ENCODE measurements around the gene TMA16. TPM values are rescaled to one million over a fixed set of nuclear protein-coding genes. Genes with fewer than 3 reads are reported as not detected.
"Not testable (repeated sequence)": the region's sequence is repeated elsewhere in the genome, so short reads cannot be mapped to it uniquely, and the experiment has no call there.

The TMA16 gene
- total and polyA plus RNA-seq, 2 donors (not counting 1 experiment from before 2014, with no cell fraction given) = 21.0 to 21.5 TPM

- H3K27me3 ChIP-seq (ENCODE audit: control insufficient read depth, insufficient read depth, low read length) = no peaks in the 10 kb centered on the region
- TF ChIP-seq EZH2 (IDR thresholded peaks at IDR 0.05; ENCODE audit: low read length, missing control alignments) (no peak), CTCF (conservative IDR thresholded peaks at IDR 0.05 in 1 of 2, IDR thresholded peaks at IDR 0.05 in 1 of 2; ENCODE audit: low read depth in 1 of 2, low read length in 2 of 2) (peak in 1 of 2 donors; percentile 8)
- H3K27ac ChIP-seq (ENCODE audit: insufficient read depth, low read length) = no peak overlapping the region
- H3K79me2 ChIP-seq (ENCODE audit: control insufficient read depth, insufficient read depth, low read length) = no peaks in the 10 kb centered on the region
- H3K4me3 ChIP-seq (replicated peaks in 1 of 4; ENCODE audit: control extremely low read depth in 1 of 4, insufficient read depth in 1 of 4, low read depth in 3 of 4, low read length in 4 of 4) = no peak overlapping the region
- no peak overlapping the region for H2AFZ ChIP-seq (ENCODE audit: low read length)
- H4K20me1 ChIP-seq (ENCODE audit: control insufficient read depth, extremely low read depth, insufficient read depth, low read length) = no peaks in the 10 kb centered on the region
- peaks cover 2% of the 10 kb centered on the region for H3K4me1 ChIP-seq (ENCODE audit: control insufficient read depth, extremely low read depth, insufficient read depth, low read length)
- no peak overlapping the region for H3K4me2 ChIP-seq (ENCODE audit: extremely low read depth, insufficient read depth, low read length)
- H3K9ac ChIP-seq (ENCODE audit: insufficient read depth, low read length) = no peak overlapping the region
- no peaks in the 10 kb centered on the region for H3K9me3 ChIP-seq (ENCODE audit: control insufficient read depth, insufficient read depth, low read depth, low read length)
- DNase-seq (ENCODE audit: low read depth in 2 of 2) = no peak
- no peaks in the 10 kb centered on the region for H3K36me3 ChIP-seq (ENCODE audit: control insufficient read depth, insufficient read depth, low read length)
These were observed 41.2 kb downstream of the TMA16 start for GRCh38 chr4:163535657-163536056.

DNA sequence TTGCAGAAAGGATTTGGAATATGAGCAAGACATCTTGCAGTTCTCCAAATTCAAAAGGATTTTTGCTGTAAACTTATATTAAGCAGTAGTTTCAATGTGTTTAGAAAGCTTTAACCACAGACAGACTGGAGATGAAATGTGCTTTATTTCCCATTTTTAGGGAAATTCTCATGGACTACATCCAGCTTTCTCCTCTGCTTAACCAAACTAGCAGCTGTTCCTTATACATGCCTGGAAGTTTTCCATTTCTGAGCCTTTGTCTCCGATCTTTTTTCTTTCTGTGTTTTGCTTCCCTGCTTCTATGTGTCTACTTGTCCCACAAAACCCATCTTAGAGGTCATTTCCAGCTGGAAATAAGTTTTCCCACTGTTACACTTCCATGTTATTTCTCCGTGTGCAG lies 41.6 kb downstream of the TMA16 start:
- H3K4me3 ChIP-seq (replicated peaks in 1 of 4; ENCODE audit: control extremely low read depth in 1 of 4, insufficient read depth in 1 of 4, low read depth in 3 of 4, low read length in 4 of 4) = peak overlapping the region in 1 of 4 experiments; percentile 11
- H3K27ac ChIP-seq (ENCODE audit: insufficient read depth, low read length) = no peak overlapping the region
- no peak for TF ChIP-seq CTCF (conservative IDR thresholded peaks at IDR 0.05 in 1 of 2, IDR thresholded peaks at IDR 0.05 in 1 of 2; ENCODE audit: low read depth in 1 of 2, low read length in 2 of 2)
- no peak for TF ChIP-seq EZH2 (IDR thresholded peaks at IDR 0.05; ENCODE audit: low read length, missing control alignments)
- peaks cover 3% of the 10 kb centered on the region for H3K4me1 ChIP-seq (ENCODE audit: control insufficient read depth, extremely low read depth, insufficient read depth, low read length)
- no peak overlapping the region for H3K9ac ChIP-seq (ENCODE audit: insufficient read depth, low read length)
- DNase-seq (ENCODE audit: low read depth in 2 of 2) = peak in 1 of 2 donors; percentile 75
- no peaks in the 10 kb centered on the region for H4K20me1 ChIP-seq (ENCODE audit: control insufficient read depth, extremely low read depth, insufficient read depth, low read length)
- H3K4me2 ChIP-seq (ENCODE audit: extremely low read depth, insufficient read depth, low read length) = no peak overlapping the region
- no peaks in the 10 kb centered on the region for H3K79me2 ChIP-seq (ENCODE audit: control insufficient read depth, insufficient read depth, low read length)
- H2AFZ ChIP-seq (ENCODE audit: low read length) = no peak overlapping the region
- no peaks in the 10 kb centered on the region for H3K9me3 ChIP-seq (ENCODE audit: control insufficient read depth, insufficient read depth, low read depth, low read length)
- no peaks in the 10 kb centered on the region for H3K36me3 ChIP-seq (ENCODE audit: control insufficient read depth, insufficient read depth, low read length)
- no peaks in the 10 kb centered on the region for H3K27me3 ChIP-seq (ENCODE audit: control insufficient read depth, insufficient read depth, low read length)

DNA sequence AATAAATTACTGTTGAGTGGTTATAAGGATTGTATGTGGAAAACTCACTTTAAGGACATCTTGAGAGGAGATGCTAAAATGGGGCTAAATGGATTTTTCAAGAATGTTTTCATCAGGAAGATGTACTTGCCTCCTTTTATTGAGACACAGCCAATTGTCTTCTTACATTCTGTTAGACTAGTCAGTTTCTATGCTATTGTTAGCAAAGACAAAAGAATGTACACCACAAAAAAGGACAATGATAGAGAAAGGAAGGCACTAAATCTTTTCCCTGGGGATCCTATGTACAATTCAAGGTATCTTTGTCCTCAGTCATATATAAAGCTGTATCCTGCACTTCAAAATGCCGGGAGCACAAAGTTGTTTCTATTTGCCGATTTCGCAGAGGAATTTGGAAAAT lies 42.6 kb downstream of the TMA16 start:
- Histone ChIP-seq H3K9me3 (ENCODE audit: control insufficient read depth, insufficient read depth, low read depth, low read length) (no peaks in the 10 kb centered on the region), H3K4me2 (ENCODE audit: extremely low read depth, insufficient read depth, low read length) (no peak overlapping the region), H2AFZ (ENCODE audit: low read length) (no peak overlapping the region), H3K27ac (ENCODE audit: insufficient read depth, low read length) (no peak overlapping the region), H4K20me1 (ENCODE audit: control insufficient read depth, extremely low read depth, insufficient read depth, low read length) (no peaks in the 10 kb centered on the region), H3K9ac (ENCODE audit: insufficient read depth, low read length) (no peak overlapping the region), H3K79me2 (ENCODE audit: control insufficient read depth, insufficient read depth, low read length) (no peaks in the 10 kb centered on the region), H3K27me3 (ENCODE audit: control insufficient read depth, insufficient read depth, low read length) (no peaks in the 10 kb centered on the region), H3K4me3 (replicated peaks in 1 of 4; ENCODE audit: control extremely low read depth in 1 of 4, insufficient read depth in 1 of 4, low read depth in 3 of 4, low read length in 4 of 4) (no peak overlapping the region), H3K36me3 (ENCODE audit: control insufficient read depth, insufficient read depth, low read length) (no peaks in the 10 kb centered on the region), H3K4me1 (ENCODE audit: control insufficient read depth, extremely low read depth, insufficient read depth, low read length) (peaks cover 7% of the 10 kb centered on the region)
- no peak for DNase-seq (ENCODE audit: low read depth in 2 of 2)
- TF ChIP-seq CTCF (conservative IDR thresholded peaks at IDR 0.05 in 1 of 2, IDR thresholded peaks at IDR 0.05 in 1 of 2; ENCODE audit: low read depth in 1 of 2, low read length in 2 of 2) (no peak), EZH2 (IDR thresholded peaks at IDR 0.05; ENCODE audit: low read length, missing control alignments) (no peak)

- not testable (repeated sequence) for H3K4me2 ChIP-seq (ENCODE audit: extremely low read depth, insufficient read depth, low read length); H3K79me2 ChIP-seq (ENCODE audit: control insufficient read depth, insufficient read depth, low read length); H3K4me3 ChIP-seq (replicated peaks in 1 of 4; ENCODE audit: control extremely low read depth in 1 of 4, insufficient read depth in 1 of 4, low read depth in 3 of 4, low read length in 4 of 4); H3K36me3 ChIP-seq (ENCODE audit: control insufficient read depth, insufficient read depth, low read length); H3K4me1 ChIP-seq (ENCODE audit: control insufficient read depth, extremely low read depth, insufficient read depth, low read length); H3K27me3 ChIP-seq (ENCODE audit: control insufficient read depth, insufficient read depth, low read length); DNase-seq (ENCODE audit: low read depth in 2 of 2); H2AFZ ChIP-seq (ENCODE audit: low read length); H3K9me3 ChIP-seq (ENCODE audit: control insufficient read depth, insufficient read depth, low read depth, low read length); H4K20me1 ChIP-seq (ENCODE audit: control insufficient read depth, extremely low read depth, insufficient read depth, low read length); H3K27ac ChIP-seq (ENCODE audit: insufficient read depth, low read length); H3K9ac ChIP-seq (ENCODE audit: insufficient read depth, low read length)
These were observed 44.3 kb downstream of the TMA16 start for GRCh38 chr4:163538820-163539219.
